ENCODE results near the gene SERTM1.

The SERTM1 gene

GRCh38 chr13:36673838-36674326 is at the start of gene SERTM1:
Gene SERTM1, plus strand, starts transcription at chr13:36674020. Its CDS starts 21,059 bp downstream, at chr13:36695079.
- no peak for DNase-seq

GRCh38 chr13:36628377-36629056 is 45.3 kb upstream of the SERTM1 start:
- DNase-seq = no peak

GRCh38 chr13:36629057-36629385 is 44.8 kb upstream of the SERTM1 start:
- no peak for DNase-seq

DNA sequence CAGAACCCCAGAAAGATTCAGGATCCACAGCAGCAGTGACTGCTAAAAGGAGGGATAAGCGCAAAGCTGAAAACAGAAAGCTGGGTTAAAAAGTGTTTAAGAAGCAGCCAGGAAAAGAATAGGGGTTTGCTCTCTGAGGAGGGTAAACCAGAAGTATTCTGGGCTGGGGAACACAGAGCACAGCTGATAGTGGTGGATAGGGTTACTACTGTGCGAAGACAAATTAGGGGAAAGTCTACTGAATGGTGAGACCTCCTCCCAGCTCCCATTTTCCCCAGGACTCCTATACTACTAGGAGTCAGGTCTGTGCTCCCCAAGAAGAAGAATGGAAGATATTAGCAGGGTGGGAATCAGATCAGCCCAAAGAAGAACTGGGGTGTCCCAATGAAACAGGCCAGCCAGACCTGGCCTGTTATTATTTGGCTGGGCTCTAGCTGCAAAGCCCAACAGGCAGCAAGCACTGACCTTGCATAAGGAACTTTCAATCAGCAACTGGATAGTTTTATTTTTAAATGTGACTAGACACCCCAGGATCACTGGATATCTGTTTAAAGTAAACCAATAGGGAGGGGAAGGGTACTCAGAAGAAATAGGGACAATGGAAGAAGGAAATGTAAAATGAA is 43.5 kb upstream of the SERTM1 start:
- no peak for DNase-seq

DNA sequence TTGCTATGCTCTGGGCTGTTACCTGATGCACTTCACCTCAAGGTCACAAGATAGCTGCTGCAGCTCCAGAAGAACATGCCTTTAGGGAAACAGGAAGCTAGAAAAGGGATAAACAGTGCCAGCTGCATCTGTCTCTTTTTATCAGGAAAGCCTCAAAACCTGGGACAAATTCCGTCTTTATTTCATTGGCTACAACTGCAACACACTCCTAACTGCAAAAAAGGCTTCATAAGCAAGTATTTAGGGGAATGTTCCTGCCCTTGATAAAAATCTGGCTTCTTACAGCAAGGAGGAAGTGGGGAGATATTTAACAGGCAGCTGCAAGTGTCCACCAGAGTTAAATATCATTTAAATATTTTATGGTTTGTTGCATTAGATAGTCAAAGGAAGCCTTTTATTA is 34.2 kb upstream of the SERTM1 start:
- DNase-seq = no peak

GRCh38 chr13:36650611-36651010 is 23.2 kb upstream of the SERTM1 start:
- DNase-seq = no peak

GRCh38 chr13:36665630-36666029 is 8.2 kb upstream of the SERTM1 start:
- DNase-seq = no peak

- DNase-seq = no peak
Measured at GRCh38 chr13:36666477-36667229, 7.2 kb upstream of the SERTM1 start.

- no peak for DNase-seq
Measured at GRCh38 chr13:36668316-36668715, 5.5 kb upstream of the SERTM1 start.

- no peak for DNase-seq
Measured at GRCh38 chr13:36673352-36673751, 468 bp upstream of the SERTM1 start.

GRCh38 chr13:36674337-36675212 is 755 bp downstream of the SERTM1 start:
- no peak for DNase-seq

DNA sequence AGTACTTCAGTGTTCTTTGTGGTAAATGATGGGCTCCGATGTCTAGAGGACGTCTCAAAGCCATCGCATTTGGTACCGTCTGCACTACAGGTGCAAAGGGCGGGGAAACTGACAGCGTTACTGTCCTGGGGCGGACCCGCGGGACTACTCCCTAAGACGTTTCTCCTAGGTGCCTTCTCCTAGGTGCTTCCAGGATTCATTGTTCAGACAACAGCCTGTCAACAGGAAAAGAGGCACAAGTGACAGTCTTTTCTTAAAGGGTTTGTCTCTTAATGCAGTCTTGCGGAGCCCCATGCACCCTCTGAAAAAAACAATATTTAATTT is 1.4 kb downstream of the SERTM1 start:
- no peak for DNase-seq

- DNase-seq = no peak
Measured at GRCh38 chr13:36680913-36681312, 7.1 kb downstream of the SERTM1 start.

- DNase-seq = no peak
Measured at GRCh38 chr13:36681894-36682624, 8.2 kb downstream of the SERTM1 start.

- DNase-seq = no peak
Measured at GRCh38 chr13:36683701-36684100, 9.9 kb downstream of the SERTM1 start.

GRCh38 chr13:36685927-36686326 is 12.1 kb downstream of the SERTM1 start:
- DNase-seq = no peak

GRCh38 chr13:36696410-36697010 is 22.7 kb downstream of the SERTM1 start:
- no peak for DNase-seq

- DNase-seq = no peak
Measured at GRCh38 chr13:36700170-36700569, 26.4 kb downstream of the SERTM1 start.

DNA sequence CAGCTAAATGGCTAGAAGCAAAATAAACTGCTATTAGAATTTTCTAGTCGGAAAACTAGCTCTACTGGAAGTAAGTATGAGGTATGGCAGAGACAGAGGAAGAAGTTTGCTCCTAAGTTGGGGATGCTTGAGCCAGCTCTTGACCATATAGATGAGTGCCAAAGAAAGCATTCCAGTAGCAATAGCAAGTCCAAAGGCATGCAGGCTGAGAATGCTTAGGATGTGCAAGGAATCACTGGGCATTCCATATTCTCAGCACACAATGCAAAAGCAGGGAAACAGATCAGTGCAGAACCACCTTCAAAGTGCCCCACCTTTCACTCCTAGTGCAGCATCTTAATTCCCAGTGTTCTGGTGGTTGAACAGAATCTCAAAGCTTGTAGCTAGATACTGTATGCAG is 32.9 kb downstream of the SERTM1 start:
- no peak for DNase-seq

DNA sequence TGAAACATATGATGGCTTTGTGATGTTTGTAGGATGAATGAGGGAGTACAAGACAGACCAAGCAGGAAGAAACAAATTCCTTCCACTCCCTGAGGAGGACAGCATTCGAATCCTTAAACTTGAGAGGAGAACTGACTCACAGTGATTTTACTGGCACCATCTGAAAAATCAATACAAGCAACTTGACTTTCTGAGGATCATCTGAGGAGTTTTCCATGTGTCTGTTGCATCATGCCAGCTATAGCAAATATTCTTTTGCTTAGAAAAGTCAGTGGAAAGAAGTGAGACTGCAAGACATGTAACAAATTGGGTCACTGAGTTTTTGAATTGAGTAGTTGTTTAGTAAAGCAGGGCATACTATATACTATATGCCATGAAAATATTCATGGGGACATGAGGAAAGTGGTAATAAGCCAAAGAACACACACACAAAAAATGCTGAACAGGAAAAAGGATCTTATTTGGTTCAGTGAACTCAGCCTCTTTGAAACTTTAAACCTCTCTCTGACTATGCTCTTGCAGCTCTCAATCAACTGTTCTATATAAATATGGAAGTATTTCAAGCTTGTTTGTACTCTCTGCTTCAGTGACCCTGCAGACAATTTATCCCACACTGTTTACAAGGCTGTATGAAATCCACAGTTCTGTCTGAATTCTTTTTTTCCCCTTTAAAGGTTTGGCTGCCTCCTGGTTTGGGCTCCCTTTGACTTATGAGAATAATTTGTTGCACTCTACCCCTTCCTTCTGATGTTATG is 35.5 kb downstream of the SERTM1 start:
- no peak for DNase-seq

DNA sequence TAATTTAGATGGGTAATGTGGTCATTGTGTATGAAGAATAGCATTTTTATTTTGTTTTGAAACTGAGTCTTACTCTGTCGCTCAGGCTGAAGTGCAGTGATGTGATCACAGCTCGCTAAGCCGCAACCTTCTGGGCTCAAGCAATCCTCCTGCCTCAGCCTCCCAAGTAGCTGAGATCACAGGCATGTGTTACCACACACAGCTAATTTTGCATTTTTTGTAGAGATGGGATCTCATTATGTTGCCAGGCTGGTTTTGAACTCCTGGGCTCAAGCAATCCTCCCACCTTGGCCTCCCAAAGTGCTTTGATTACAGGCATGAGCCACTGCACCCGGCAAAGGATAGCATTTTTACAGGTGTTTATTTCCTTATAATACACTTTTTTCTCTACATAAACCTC is 36.6 kb downstream of the SERTM1 start:
- no peak for DNase-seq
